ENCODE measurements around the gene TNFRSF18. TPM values are rescaled to one million over a fixed set of nuclear protein-coding genes. Genes with fewer than 3 reads are reported as not detected.

The TNFRSF18 gene
- total RNA-seq, 2 donors from 2014 or later: 3.1 to 3.5 TPM

DNA sequence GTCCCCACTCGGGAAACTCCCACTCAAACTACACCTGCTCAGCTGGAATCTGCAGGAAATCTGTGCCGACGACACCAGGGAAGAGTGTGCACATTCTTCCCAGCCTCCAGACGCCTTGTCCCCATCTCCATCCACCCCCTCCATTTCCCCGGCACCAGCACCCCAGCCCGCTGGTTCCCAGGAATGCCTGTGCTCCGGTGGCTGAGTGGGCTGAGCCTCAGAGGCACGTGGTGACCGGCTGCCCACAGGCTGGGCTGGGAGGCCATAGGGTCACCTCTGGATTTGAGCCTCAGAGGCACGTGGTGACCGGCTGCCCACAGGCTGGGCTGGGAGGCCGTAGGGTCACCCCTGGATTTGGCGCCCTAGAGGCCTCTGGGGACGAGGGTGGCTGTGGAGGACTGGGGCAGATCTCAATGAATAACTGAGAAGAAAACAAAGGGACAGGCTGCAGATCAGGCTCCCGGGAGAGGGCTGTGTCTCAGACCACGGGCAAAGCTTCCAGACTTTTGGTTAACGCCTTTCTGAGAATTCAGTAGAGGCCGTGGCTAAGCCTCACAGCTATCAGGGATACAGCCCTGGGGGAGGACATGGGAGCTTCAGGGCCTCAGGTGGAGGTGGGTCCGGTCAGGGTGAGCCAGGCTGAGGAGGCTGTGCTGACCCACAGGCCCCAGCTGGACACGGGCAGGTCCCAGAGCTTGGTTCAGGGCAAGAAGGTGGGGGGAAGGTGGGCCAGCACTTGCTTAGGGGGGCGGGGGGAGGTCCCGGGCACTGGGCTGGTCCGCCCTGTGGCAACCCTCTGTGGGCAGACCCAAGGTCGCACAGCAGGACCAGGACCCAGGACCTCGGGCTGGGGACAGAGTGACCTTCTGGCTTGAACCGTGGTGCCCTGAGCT lies 50.0 kb downstream of the TNFRSF18 start:
- H3K4me3 ChIP-seq: no peak overlapping the region
- 83% methylated on average over 24 of the region's 26 CpGs for WGBS
- no peaks in the 10 kb centered on the region for H3K9me3 ChIP-seq
- no peak for DNase-seq (ENCODE audit: low spot score)
- H3K27ac ChIP-seq: no peak overlapping the region
- no peaks in the 10 kb centered on the region for H3K27me3 ChIP-seq (replicated peaks; ENCODE audit: insufficient read depth)
- H3K36me3 ChIP-seq: no peaks in the 10 kb centered on the region
- H3K4me1 ChIP-seq (replicated peaks): peaks cover 10% of the 10 kb centered on the region
- intact Hi-C loops (cut with DNase I): no loop called here
- TF ChIP-seq POLR2AphosphoS5 (IDR thresholded peaks at IDR 0.05): no peak
- TF ChIP-seq POLR2A (IDR thresholded peaks at IDR 0.05): no peak
- TF ChIP-seq, protein P1, sequence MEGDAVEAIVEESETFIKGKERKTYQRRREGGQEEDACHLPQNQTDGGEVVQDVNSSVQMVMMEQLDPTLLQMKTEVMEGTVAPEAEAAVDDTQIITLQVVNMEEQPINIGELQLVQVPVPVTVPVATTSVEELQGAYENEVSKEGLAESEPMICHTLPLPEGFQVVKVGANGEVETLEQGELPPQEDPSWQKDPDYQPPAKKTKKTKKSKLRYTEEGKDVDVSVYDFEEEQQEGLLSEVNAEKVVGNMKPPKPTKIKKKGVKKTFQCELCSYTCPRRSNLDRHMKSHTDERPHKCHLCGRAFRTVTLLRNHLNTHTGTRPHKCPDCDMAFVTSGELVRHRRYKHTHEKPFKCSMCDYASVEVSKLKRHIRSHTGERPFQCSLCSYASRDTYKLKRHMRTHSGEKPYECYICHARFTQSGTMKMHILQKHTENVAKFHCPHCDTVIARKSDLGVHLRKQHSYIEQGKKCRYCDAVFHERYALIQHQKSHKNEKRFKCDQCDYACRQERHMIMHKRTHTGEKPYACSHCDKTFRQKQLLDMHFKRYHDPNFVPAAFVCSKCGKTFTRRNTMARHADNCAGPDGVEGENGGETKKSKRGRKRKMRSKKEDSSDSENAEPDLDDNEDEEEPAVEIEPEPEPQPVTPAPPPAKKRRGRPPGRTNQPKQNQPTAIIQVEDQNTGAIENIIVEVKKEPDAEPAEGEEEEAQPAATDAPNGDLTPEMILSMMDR (IDR thresholded peaks at IDR 0.05): no peak

DNA sequence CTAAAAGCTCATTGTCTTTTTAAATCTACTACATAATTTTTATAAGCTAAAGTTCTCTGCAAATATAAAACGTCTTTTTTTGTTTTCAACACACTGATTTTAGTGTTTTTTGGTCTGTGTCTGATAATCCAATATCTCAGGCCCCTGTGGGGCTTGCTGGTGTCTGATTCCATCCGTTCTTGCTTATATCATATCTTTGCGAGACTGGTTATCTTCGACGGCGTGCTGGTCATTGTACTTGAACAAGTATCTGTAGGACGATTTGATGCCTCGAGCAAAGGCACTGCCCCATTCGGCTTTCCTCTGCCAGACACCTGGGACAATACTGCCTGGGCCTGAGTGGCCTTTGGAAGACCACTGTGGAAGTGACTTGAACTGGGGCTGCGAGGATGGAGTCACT lies 51.1 kb downstream of the TNFRSF18 start:
- intact Hi-C loops (cut with DNase I): no loop called here
- Histone ChIP-seq H3K27ac (no peak overlapping the region), H3K36me3 (no peaks in the 10 kb centered on the region), H3K4me3 (no peak overlapping the region), H3K27me3 (replicated peaks; ENCODE audit: insufficient read depth) (no peaks in the 10 kb centered on the region), H3K4me1 (replicated peaks) (peaks cover 10% of the 10 kb centered on the region), H3K9me3 (no peaks in the 10 kb centered on the region)
- no peak for DNase-seq (ENCODE audit: low spot score)
- no peak for TF ChIP-seq POLR2A (IDR thresholded peaks at IDR 0.05)
- TF ChIP-seq, protein P1 (IDR thresholded peaks at IDR 0.05): no peak
- no peak for TF ChIP-seq POLR2AphosphoS5 (IDR thresholded peaks at IDR 0.05)
- 87% methylated on average over 10 of the region's 10 CpGs for WGBS

DNA sequence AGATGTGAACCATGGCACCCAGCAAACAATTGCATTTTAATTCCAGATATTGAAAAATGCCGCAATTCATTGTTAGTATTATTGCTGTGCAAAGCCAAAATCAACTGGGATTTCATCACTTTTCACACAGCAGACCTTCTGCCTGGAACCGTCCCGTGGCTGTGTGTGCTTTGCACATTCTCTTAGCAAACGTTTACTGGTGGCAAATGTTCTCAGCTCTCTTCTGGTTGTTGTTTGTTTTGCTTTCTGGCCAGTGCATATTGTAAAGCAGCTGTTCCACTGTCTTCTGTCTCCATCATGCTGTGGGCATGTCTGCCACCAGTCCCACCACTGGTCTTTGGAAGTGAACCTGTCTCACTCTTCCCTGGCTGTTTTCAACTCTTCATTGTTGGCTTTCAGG lies 52.5 kb downstream of the TNFRSF18 start:
- H3K9me3 ChIP-seq: no peaks in the 10 kb centered on the region
- intact Hi-C loops (cut with DNase I): no loop called here

More for the DNA sequence above, 52.5 kb downstream of the TNFRSF18 start:
- peak; percentile 91 for TF ChIP-seq POLR2AphosphoS5 (IDR thresholded peaks at IDR 0.05)
- TF ChIP-seq, protein P1 (IDR thresholded peaks at IDR 0.05): no peak
- WGBS: 32% methylated on average over 4 of the region's 4 CpGs
- DNase-seq (ENCODE audit: low spot score): peak; percentile 59
- Histone ChIP-seq H3K4me1 (replicated peaks) (peaks cover 9% of the 10 kb centered on the region), H3K4me3 (no peak overlapping the region), H3K27me3 (replicated peaks; ENCODE audit: insufficient read depth) (no peaks in the 10 kb centered on the region), H3K27ac (peak overlapping the region; percentile 34 to 39), H3K36me3 (no peaks in the 10 kb centered on the region)

MicroRNA genes within 50 kb of the gene (microRNA counts, 767-probe panel; counts per million panel counts)
- microRNA hsa-miR-200a-3p (3,101 to 3,106 counts per million in 2 donors), microRNA hsa-miR-200b-3p (5,296 to 5,689 counts per million in 2 donors), microRNA hsa-miR-429 (0 to 431 counts per million in 2 donors)

Small RNA genes within 50 kb of the gene (microRNA-seq; reads per million reads assigned to microRNA genes)
- gene MIR200A (466 reads per million, percentile 84 among the genes with 10 or more reads in this experiment), gene MIR200B (3,846 reads per million, percentile 93 among the genes with 10 or more reads in this experiment), gene MIR429 (307 reads per million, percentile 81 among the genes with 10 or more reads in this experiment)

Small RNA genes within 50 kb of the gene (small RNA-seq; reads per million reads assigned to genes)
- gene MIR200A (39.9 to 72.9 reads per million in 2 donors), gene MIR200B (267 to 377 reads per million in 2 donors), gene MIR429 (18.1 to 33.3 reads per million in 2 donors)

Other genes with a start within 250 kb of the TNFRSF18 start
- gene NOC2L, start 247.3 kb downstream of the TNFRSF18 start, total RNA-seq: 10 to 100 TPM; 43.2 to 65.5 TPM
- gene KLHL17, start 246.0 kb downstream of the TNFRSF18 start, total RNA-seq: 10 to 100 TPM; 10.9 to 24.5 TPM
- 1 to 10 TPM; 1.4 to 6.4 TPM for gene PLEKHN1, start 240.1 kb downstream of the TNFRSF18 start, total RNA-seq
- gene PERM1, start 224.5 kb downstream of the TNFRSF18 start, total RNA-seq: 1 to 10 TPM in 1 of 2 donors, under 1 TPM in 1; 0.80 to 3.9 TPM
- gene HES4, start 206.5 kb downstream of the TNFRSF18 start, total RNA-seq: 10 to 100 TPM; 45.8 to 82.6 TPM
- 10 to 100 TPM; 22.3 to 27.2 TPM for gene ISG15, start 193.1 kb downstream of the TNFRSF18 start, total RNA-seq
- 10 to 100 TPM; 87.7 to 92.4 TPM for gene AGRN, start 186.5 kb downstream of the TNFRSF18 start, total RNA-seq
- 1 to 10 TPM; 1.4 to 1.8 TPM for gene RNF223, start 132.3 kb downstream of the TNFRSF18 start, total RNA-seq
- gene C1orf159, start 90.5 kb downstream of the TNFRSF18 start, total RNA-seq: 10 to 100 TPM; 20.0 to 26.4 TPM
- 1 to 10 TPM in 1 of 2 donors, under 1 TPM in 1; 0.77 to 7.3 TPM for gene TTLL10, start 32.7 kb downstream of the TNFRSF18 start, total RNA-seq
- gene TNFRSF4, start 7.6 kb upstream of the TNFRSF18 start, total RNA-seq: 1 to 10 TPM in 1 of 2 donors, under 1 TPM in 1; 0.50 to 3.0 TPM
- 100 to 1,000 TPM; 177 to 185 TPM for gene SDF4, start 25.4 kb upstream of the TNFRSF18 start, total RNA-seq
- 10 to 100 TPM; 29.6 to 41.5 TPM for gene B3GALT6, start 25.6 kb upstream of the TNFRSF18 start, total RNA-seq
- 1 to 10 TPM in 1 of 2 donors, not detected in 1; 3.4 TPM for gene C1QTNF12, start 40.1 kb upstream of the TNFRSF18 start, total RNA-seq
- 10 to 100 TPM; 56.0 to 79.4 TPM for gene UBE2J2, start 67.3 kb upstream of the TNFRSF18 start, total RNA-seq
- 10 to 100 TPM in 1 of 2 donors, 1 to 10 TPM in 1; 6.9 to 23.7 TPM for gene SCNN1D, start 73.8 kb upstream of the TNFRSF18 start, total RNA-seq
- 10 to 100 TPM; 43.2 to 58.6 TPM for gene ACAP3, start 101.3 kb upstream of the TNFRSF18 start, total RNA-seq
- 10 to 100 TPM; 30.6 to 36.9 TPM for gene PUSL1, start 102.0 kb upstream of the TNFRSF18 start, total RNA-seq
- 100 to 1,000 TPM in 1 of 2 donors, 10 to 100 TPM in 1; 97.3 to 178 TPM for gene INTS11, start 118.1 kb upstream of the TNFRSF18 start, total RNA-seq
- gene CPTP, start 118.2 kb upstream of the TNFRSF18 start, total RNA-seq: 10 to 100 TPM; 35.8 to 54.0 TPM
- gene TAS1R3, start 124.7 kb upstream of the TNFRSF18 start, total RNA-seq: under 1 TPM in 1 of 2 donors, not detected in 1; 0.80 TPM
- gene DVL1, start 142.8 kb upstream of the TNFRSF18 start, total RNA-seq: 100 to 1,000 TPM in 1 of 2 donors, 10 to 100 TPM in 1; 70.5 to 165 TPM
- gene MXRA8, start 152.0 kb upstream of the TNFRSF18 start, total RNA-seq: 100 to 1,000 TPM in 1 of 2 donors, 10 to 100 TPM in 1; 39.0 to 152 TPM
- gene AURKAIP1, start 168.6 kb upstream of the TNFRSF18 start, total RNA-seq: 100 to 1,000 TPM; 152 to 161 TPM
- 100 to 1,000 TPM; 116 to 242 TPM for gene CCNL2, start 192.7 kb upstream of the TNFRSF18 start, total RNA-seq
- gene MRPL20, start 200.7 kb upstream of the TNFRSF18 start, total RNA-seq: 100 to 1,000 TPM; 143 to 174 TPM
- gene ANKRD65, start 214.7 kb upstream of the TNFRSF18 start, total RNA-seq: 10 to 100 TPM; 33.7 to 34.9 TPM
- 100 to 1,000 TPM; 191 to 227 TPM for gene VWA1, start 229.1 kb upstream of the TNFRSF18 start, total RNA-seq
- 1 to 10 TPM; 7.3 to 9.9 TPM for gene ATAD3C, start 243.1 kb upstream of the TNFRSF18 start, total RNA-seq

All from prostate gland (tissue), 2 donors.